Measurements from ENCODE around the gene ETNK2.

Gene ETNK2

DNA sequence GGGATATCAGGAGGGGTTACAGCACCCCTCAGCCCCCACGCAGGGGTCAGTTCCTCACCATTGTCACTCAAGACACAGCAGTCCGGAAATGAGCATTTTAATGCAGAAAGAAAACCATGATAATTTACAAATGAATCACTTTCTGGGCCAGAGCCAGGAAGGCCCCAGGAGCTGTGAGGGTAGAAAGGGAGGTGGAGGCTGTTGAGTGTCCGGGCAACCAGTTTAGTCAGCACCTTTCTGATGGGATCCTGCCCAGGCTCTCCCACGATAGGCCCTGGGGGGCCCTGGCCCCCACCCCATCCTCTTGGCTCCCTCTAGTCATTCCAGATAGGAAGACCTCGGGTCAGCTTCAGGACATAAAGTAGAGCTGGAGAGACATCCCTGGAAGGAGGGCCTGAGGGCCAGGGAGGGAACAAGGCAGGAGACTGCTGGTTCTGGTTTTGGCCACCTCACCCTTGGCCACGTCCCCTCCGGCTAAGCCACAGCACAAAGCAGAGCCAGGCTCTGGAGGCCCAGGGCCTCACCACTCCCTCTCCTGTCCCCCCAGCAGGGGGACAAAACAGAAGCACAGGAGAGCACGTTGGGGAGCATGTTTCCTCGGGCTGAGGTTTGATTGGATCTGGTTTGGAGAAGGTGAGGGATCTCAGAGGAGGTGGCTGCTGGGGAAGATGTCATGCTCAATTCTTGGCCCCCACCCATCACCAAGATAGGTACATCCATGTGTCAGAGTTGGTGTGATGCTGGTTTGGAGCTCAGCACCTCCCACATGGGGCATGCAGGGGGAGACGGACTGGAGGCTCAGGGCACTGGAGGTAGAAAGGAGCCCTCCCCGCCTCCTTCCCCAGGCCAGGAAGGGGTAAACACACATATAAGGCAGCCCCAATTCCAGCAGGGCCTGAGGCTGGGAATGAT is 20.6 kb downstream of the ETNK2 start:
- no peak overlapping the region for H3K4me3 ChIP-seq (ENCODE audit: low read depth, low read length)
- no peak for TF ChIP-seq CTCF (IDR thresholded peaks at IDR 0.05; ENCODE audit: borderline replicate concordance, insufficient read depth, low read depth, low read length)

- no peak for TF ChIP-seq CTCF (IDR thresholded peaks at IDR 0.05; ENCODE audit: borderline replicate concordance, insufficient read depth, low read depth, low read length)
- no peak overlapping the region for H3K4me3 ChIP-seq (ENCODE audit: low read depth, low read length)
These were observed 21.7 kb downstream of the ETNK2 start for GRCh38 chr1:204130178-204130577.

- no peak overlapping the region for H3K4me3 ChIP-seq (ENCODE audit: low read depth, low read length)
- peak; percentile 93 for TF ChIP-seq CTCF (IDR thresholded peaks at IDR 0.05; ENCODE audit: borderline replicate concordance, insufficient read depth, low read depth, low read length)
These were observed 22.6 kb downstream of the ETNK2 start for GRCh38 chr1:204128964-204129896.

DNA sequence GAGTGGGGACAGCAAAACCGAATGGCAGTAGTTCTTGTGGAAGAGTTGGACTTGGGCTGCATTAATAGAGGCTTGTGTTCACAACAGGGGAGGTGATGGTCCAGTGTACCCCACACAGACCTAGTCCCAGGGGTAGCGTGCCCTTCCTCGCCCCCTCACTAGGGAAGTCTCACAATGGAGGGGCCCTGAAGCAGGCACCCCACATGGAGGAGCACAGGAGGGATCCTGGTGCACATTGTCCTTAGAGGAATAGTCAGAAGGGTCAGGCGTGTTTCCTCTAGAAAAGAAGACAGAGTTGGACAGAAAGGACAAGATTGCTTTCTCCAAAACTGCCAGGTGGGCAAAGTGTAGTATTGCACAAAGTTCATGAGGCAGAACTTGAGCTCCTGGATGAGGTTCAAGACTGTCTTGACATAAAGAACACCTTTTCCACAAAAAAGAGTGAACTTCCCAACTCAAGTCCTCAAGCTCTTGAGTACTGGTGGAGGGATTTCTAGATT is 23.3 kb downstream of the ETNK2 start:
- H3K4me3 ChIP-seq (ENCODE audit: low read depth, low read length), result no peak overlapping the region
- TF ChIP-seq CTCF (IDR thresholded peaks at IDR 0.05; ENCODE audit: borderline replicate concordance, insufficient read depth, low read depth, low read length), result no peak

DNA sequence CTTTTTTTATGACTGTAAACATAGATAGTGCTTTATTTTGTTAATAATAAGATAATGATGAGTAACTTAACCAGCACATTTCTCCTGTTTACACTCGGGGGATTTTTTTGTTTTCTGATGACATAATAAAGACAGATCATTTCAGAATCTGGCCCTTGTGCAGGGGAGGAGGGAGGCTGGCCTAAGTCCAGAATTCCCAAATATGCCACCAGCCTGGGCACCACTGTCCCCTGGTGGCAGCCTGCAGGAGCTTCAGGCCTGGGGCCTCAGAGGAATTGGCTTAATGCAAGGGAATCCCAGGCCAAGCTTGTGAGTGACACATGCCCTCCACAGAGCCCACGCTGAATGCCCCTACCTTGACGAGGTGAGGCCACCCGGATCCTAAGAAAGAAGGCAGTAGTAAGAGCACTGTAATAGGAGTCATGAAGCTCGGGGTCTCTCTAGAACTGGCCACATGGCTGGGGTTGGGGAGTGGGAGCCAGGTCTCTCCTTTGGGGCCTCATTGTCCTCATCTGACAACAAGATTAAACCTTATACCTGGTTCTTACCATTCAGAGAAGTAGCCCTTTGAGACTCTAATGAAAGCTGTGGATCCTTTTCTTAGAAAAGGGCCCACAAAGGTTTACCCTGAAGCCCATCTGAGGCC is 24.1 kb downstream of the ETNK2 start:
- TF ChIP-seq CTCF (IDR thresholded peaks at IDR 0.05; ENCODE audit: borderline replicate concordance, insufficient read depth, low read depth, low read length), result peak; percentile 65
- no peak overlapping the region for H3K4me3 ChIP-seq (ENCODE audit: low read depth, low read length)

DNA sequence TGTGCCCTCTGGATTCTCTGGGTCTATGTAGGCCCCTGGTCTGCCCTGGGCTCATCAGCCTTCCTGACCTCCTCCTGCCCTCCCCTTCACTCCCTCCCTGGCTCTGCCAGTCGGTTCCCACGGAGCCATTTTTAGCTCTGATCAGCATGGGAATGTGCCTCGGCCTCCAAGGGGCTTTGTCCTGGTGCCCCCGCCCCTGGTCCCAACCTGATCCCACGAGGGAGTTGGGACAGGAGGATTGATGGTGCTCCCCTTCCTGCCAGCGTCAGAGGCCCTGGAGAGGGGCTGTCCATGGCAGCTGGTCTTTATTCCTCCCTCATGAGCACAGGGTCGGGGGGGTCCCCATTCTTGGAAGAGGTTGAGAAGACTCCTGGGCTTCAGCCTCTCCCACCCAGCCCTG is 24.9 kb downstream of the ETNK2 start:
- TF ChIP-seq CTCF (IDR thresholded peaks at IDR 0.05; ENCODE audit: borderline replicate concordance, insufficient read depth, low read depth, low read length), result no peak
- H3K4me3 ChIP-seq (ENCODE audit: low read depth, low read length), result no peak overlapping the region

Measured in GM12875 (cell line).